GM21576 (cell line): Measurements from ENCODE around the gene CCDC160.

Experiments
- ATAC-seq: cut with Tn5 transposase; IDR thresholded peaks from one replicate; pipeline ENCODE4 v1.9.1; 2021; ENCODE audit warnings: mild to moderate bottlenecking, moderate library complexity; ENCODE audit not compliant: unreplicated experiment

Gene CCDC160

DNA sequence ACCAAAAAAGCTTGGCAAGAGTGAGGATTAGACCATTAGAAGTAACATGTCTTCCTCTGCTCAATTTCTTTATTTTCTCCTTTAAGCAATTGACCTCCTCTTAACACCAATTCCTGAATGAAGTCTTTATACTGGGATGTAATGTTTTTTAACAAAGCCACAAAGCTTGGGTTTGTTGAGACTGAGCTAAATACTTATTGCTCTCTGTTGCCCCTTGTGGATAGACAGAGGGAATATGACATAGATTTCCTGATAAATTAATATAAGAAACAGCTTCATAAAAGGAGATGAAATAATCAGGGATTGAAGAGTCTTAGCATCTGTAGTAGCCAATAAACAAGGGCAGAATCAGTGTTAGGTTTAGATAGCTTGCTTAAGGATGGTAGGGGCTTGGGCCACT is 57.6 kb downstream of the CCDC160 start:
- no peak for ATAC-seq
